PC-9 (cell line): ENCODE data around the gene LIN7A.

Experiments used
- CTCF ChIP-seq: fragments of 200-600 bp; sonication (generic); conservative IDR thresholded peaks from 2 replicates; pipeline ENCODE4 v1.6.1; 2017; ENCODE audit warnings: mixed run types, antibody characterized with exemption, mild to moderate bottlenecking, moderate library complexity
- EZH2 ChIP-seq: fragments of 200-600 bp; sonication (generic); IDR thresholded peaks from 2 replicates; pipeline ENCODE4 v1.8.0; 2017; ENCODE audit warnings: antibody characterized with exemption, low read depth

DNA sequence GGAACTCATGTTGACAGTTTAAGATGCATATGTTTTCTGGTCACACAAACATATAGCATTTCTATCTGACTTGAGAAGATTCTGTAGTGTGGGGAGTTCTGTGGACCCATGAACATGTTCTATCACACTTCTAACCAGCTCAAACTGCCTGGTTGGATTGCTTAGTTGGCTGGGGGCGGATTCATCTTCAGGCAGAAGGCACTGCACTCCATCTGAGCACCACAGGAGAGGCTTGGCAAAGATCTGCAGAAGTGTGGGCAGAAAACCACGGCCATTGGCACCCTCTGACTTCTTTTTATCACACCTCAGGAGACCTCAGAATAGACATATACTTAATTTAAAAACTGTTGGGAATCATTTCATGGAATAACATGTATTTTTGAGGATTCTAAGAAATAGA is 68.5 kb downstream of the LIN7A start:
- no peak for TF ChIP-seq EZH2
- no peak for TF ChIP-seq CTCF
